Measurements from ENCODE around the gene HDAC4.

Gene HDAC4

DNA sequence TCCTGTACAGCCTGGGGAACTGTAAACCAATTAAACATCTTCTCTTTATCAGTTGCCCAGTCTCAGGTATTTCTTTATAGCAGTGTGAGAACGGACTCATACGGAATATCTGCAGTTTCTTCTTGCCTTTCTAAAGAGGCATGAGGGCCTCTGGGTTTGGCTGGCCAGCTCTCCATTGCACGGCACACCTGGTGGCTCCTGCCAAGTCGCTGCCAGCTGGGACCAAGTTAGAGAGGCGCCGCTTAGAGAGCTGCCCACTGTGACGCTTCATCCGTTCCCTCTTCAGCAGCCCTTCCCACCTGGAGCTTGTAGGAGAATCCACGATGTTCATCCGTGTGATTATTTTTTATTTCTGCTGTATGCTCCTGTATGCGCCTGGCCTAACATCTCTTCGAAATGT lies 357.5 kb downstream of the HDAC4 start:
- no peak overlapping the region for H3K4me3 ChIP-seq (ENCODE audit: control insufficient read depth, low read depth, low read length)

DNA sequence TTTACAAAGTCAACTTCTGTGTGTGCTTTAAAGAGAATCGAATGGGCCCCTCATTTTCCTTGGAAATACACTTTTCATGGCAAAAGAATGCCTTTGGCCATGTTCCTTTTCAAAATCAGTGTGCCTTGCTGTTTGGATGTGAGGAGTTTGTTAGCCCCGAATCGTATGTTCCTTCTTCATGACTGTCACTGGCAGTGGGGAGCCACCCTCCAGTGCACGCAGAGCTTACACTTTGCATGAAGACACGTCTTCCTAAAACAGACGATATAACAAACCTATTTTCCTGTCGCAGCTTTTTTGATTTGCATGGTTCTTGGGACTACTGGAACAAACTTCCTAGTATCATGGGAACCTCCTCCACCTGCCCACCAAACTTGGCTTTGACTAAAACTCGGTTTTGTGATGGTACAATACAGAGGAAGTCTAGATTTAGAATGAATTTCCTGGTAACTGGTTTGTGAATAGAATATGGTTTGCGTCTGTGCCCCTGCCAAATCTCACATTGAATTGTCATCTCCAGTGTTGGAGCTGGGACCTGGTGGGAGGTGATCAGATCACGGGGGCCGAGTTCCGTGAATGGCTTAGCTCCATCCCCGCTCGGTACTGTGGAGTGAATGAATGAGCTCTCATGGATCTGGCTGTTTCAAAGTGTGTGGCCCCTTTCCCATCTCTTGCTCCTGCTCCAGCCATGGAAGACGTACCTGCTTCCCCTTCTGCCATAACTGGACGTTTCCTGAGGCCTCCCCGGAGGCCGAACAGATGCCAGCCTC lies 358.1 kb downstream of the HDAC4 start:
- DNase-seq (ENCODE audit: low read depth): no peak
- H3K4me3 ChIP-seq (ENCODE audit: control insufficient read depth, low read depth, low read length): no peak overlapping the region
- TF ChIP-seq, protein P1, sequence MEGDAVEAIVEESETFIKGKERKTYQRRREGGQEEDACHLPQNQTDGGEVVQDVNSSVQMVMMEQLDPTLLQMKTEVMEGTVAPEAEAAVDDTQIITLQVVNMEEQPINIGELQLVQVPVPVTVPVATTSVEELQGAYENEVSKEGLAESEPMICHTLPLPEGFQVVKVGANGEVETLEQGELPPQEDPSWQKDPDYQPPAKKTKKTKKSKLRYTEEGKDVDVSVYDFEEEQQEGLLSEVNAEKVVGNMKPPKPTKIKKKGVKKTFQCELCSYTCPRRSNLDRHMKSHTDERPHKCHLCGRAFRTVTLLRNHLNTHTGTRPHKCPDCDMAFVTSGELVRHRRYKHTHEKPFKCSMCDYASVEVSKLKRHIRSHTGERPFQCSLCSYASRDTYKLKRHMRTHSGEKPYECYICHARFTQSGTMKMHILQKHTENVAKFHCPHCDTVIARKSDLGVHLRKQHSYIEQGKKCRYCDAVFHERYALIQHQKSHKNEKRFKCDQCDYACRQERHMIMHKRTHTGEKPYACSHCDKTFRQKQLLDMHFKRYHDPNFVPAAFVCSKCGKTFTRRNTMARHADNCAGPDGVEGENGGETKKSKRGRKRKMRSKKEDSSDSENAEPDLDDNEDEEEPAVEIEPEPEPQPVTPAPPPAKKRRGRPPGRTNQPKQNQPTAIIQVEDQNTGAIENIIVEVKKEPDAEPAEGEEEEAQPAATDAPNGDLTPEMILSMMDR (conservative IDR thresholded peaks at IDR 0.05; ENCODE audit: control insufficient read depth, insufficient read depth, low read depth, low read length): no peak

More for the DNA sequence above, 357.5 kb downstream of the HDAC4 start:
- TF ChIP-seq, protein P1 (conservative IDR thresholded peaks at IDR 0.05; ENCODE audit: control insufficient read depth, insufficient read depth, low read depth, low read length): no peak
- DNase-seq (ENCODE audit: low read depth): no peak

GRCh38 chr2:239042046-239042445 lies 358.8 kb downstream of the HDAC4 start:
- no peak for DNase-seq (ENCODE audit: low read depth)
- TF ChIP-seq, protein P1 (conservative IDR thresholded peaks at IDR 0.05; ENCODE audit: control insufficient read depth, insufficient read depth, low read depth, low read length): no peak

DNA sequence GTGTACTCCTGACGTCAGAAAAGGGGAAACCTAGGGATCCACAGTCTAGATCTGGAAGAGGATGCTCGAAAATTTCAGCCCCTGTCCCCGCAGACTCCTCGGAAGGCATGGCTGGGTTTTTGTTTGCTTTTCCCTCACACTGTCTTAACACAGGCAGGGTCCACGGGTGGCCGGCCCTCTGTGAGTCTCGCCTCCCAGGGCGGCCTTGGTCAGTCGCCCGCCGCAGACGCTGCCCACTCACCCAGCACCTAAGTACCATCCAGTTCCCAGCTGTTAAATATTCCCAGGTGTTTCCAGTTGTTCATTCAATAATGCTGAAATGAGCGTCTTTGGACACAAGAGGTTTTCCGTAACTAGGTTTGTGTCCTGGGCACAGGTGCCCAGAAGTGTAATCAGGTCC lies 359.8 kb downstream of the HDAC4 start:
- TF ChIP-seq, protein P1 (conservative IDR thresholded peaks at IDR 0.05; ENCODE audit: control insufficient read depth, insufficient read depth, low read depth, low read length): no peak
- no peak for DNase-seq (ENCODE audit: low read depth)
- H3K4me3 ChIP-seq (ENCODE audit: control insufficient read depth, low read depth, low read length): no peak overlapping the region

More at GRCh38 chr2:239042046-239042445, 358.8 kb downstream of the HDAC4 start:
- no peak overlapping the region for H3K4me3 ChIP-seq (ENCODE audit: control insufficient read depth, low read depth, low read length)

DNA sequence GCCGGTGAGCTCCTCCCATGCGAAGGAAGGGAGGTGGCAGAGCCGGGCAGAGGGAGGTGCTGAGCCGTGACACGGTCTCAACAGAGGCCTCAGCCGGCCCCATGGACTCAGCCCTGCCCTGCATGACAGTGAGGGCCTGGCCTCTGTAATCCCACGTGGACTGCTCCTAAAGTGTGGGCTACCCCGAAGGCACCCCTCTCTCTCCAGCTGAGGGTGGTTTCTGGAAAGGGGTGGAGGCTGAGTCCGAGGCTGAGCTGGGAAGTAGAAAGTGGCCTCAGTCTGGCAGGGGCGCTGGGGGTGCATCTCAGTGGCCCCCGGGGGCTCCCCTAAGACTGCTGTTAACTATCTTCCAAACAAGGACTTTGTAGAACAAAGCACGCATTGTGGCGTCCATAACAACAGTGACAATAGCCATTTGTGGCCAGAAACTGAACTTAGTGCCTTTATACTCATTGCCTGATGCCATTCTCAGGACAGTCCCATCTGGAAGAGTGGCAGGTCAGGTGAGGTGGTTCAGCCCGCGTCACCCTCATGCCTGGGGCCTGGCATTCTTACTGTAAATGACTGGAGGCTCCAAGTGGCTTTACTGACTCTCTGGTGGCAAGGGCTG lies 360.6 kb downstream of the HDAC4 start:
- no peak for DNase-seq (ENCODE audit: low read depth)
- no peak overlapping the region for H3K4me3 ChIP-seq (ENCODE audit: control insufficient read depth, low read depth, low read length)
- TF ChIP-seq, protein P1 (conservative IDR thresholded peaks at IDR 0.05; ENCODE audit: control insufficient read depth, insufficient read depth, low read depth, low read length): no peak

DNA sequence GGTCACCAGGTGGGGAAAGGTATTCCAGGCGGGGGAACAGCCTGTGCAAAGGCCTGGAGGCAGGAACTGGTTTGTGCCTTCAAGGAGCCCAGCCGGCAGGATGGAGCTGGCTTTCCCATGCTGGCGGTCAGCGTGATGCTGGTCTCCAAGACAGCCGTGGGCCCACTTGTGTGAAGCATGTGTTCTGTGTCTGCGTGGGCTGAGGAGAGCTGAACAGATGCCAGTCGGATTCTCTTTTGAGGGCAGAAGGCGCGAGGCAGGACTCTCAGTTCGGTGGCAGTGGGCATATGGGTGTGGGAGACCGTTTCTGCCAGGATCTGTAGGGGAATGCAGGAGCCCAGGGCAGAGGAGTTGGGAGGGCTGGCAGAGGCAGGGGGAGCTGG lies 361.4 kb downstream of the HDAC4 start:
- TF ChIP-seq, protein P1 (conservative IDR thresholded peaks at IDR 0.05; ENCODE audit: control insufficient read depth, insufficient read depth, low read depth, low read length): no peak
- H3K4me3 ChIP-seq (ENCODE audit: control insufficient read depth, low read depth, low read length): no peak overlapping the region
- no peak for DNase-seq (ENCODE audit: low read depth)

Measured in fibroblast of mammary gland (primary cell).